OCI-LY1 (cell line): ENCODE data around the gene MPP3.
A peak's percentile ranks its signal among the peaks of the same experiment; 100 is the strongest.

ENCODE experiments used
- CTCF ChIP-seq: fragments of 200-600 bp; sonication (generic), shearing (Covaris generic); IDR thresholded peaks from 2 replicates; pipeline ENCODE4 v1.5.1; 2017; ENCODE audit warnings: mild to moderate bottlenecking, antibody characterized with exemption, low read length, moderate library complexity, mixed read lengths
- EZH2 ChIP-seq: fragments of 200-600 bp; sonication (generic), shearing (Covaris generic); IDR thresholded peaks from 2 replicates; pipeline ENCODE4 v1.8.0; 2017; ENCODE audit warnings: borderline replicate concordance, mixed run types, mild to moderate bottlenecking, antibody characterized with exemption, low read length, moderate library complexity, mixed read lengths

- peak; percentile 14; the same call in 1 of the 2 replicates for TF ChIP-seq CTCF
- TF ChIP-seq EZH2, result no peak
Observed at GRCh38 chr17:43840814-43841213, 7.9 kb upstream of the MPP3 start.
